ENCODE data around the gene TTYH1. TPM values are rescaled to one million over a fixed set of nuclear protein-coding genes. Genes with fewer than 3 reads are reported as not detected.

The TTYH1 gene
- total and polyA plus RNA-seq, 2 of the 8 experiments (the other 6 are each of a cell fraction or from before 2014, with no cell fraction given): 26.7 to 46.5 TPM

DNA sequence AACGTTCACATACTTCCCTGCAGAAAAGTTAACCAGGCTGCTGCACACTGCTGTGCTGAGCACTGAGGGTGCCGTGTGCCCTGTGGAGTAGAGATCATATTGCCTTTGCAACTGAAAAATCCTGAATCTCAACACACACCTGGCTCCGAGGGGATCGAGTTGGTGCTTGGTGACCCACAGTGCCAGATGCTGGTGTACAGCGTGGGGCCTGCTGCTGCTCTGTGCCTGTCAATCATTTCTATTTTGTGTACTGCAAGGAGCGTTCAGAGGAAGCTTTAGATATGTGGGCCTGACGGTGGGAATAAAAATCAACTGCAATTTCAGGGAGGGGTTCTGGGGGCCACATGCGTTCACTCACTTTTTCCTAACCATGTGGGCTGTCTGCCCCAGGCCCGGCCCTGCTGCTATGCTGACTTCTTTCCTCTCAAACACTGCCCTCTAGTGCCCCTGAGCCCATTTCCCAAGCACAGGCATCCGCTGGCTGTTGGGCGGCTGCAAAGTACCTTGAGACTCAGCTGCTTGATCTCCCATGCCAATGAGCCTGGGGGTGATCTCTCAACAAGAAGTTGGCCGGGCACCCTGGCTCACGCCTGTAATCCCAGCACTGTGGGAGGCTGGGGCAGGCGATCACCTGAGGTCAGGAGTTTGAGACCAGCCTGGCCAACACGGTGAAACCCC lies 24.0 kb downstream of the TTYH1 start (continued):
- peak; percentile 76 to 83 for TF ChIP-seq RAD21 (IDR thresholded peaks at IDR 0.05 in 1 of 2, conservative IDR thresholded peaks at IDR 0.05 in 1 of 2; ENCODE audit: low read depth in 2 of 2, low read length in 2 of 2)
- 0 out of 4 replicates have a peak, but pooled peaks of 1 of the 2 experiments have one; percentile 31 for TF ChIP-seq SIN3A (conservative IDR thresholded peaks at IDR 0.05 in 1 of 2, IDR thresholded peaks at IDR 0.05 in 1 of 2; ENCODE audit: low read depth in 1 of 2, low read length in 2 of 2)

Measured in H1 (cell line).